ENCODE results near the gene SLC39A11.

- TF ChIP-seq ZBTB21 (CRISPR knock-in tag; IDR thresholded peaks at IDR 0.05; ENCODE audit: borderline replicate concordance): no peak
- TF ChIP-seq, protein P1, sequence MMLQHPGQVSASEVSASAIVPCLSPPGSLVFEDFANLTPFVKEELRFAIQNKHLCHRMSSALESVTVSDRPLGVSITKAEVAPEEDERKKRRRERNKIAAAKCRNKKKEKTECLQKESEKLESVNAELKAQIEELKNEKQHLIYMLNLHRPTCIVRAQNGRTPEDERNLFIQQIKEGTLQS (CRISPR knock-in tag; conservative IDR thresholded peaks at IDR 0.05): no peak
- TF ChIP-seq CREB1 (CRISPR knock-in tag; IDR thresholded peaks at IDR 0.05): no peak
- TF ChIP-seq, protein P2, sequence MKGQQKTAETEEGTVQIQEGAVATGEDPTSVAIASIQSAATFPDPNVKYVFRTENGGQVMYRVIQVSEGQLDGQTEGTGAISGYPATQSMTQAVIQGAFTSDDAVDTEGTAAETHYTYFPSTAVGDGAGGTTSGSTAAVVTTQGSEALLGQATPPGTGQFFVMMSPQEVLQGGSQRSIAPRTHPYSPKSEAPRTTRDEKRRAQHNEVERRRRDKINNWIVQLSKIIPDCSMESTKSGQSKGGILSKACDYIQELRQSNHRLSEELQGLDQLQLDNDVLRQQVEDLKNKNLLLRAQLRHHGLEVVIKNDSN (CRISPR knock-in tag; IDR thresholded peaks at IDR 0.05): no peak
- no peak for TF ChIP-seq CTCF (IDR thresholded peaks at IDR 0.05)
These were observed 170.3 kb downstream of the SLC39A11 start for GRCh38 chr17:72922219-72922618.
